ENCODE measurements around the gene GLRA3. TPM values are rescaled to one million over a fixed set of nuclear protein-coding genes. Genes with fewer than 3 reads are reported as not detected.

The GLRA3 gene
- total RNA-seq, 4 donors from 2014 or later = not detected

DNA sequence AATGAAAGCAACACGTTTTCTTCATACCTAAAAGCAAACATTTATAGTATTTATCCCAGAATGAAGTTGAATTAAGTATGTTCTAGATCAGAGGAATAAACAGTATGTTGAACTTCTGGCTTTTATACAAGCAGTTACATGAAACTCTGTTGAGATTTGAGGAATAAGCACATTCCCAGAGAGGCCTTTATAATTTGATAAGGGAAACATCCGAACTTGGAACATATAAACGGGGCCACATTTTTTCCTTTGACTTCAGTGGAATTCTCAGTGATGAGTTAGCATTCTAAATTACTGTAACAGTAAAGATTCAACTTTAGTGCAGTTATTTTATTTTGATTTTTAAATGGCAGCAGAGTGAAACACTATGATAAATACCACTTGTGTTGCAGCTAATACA is 119.5 kb downstream of the GLRA3 start:
- no peak overlapping the region for H3K27ac ChIP-seq
- no peaks in the 10 kb centered on the region for H3K9me3 ChIP-seq
- DNase-seq (ENCODE audit: low spot score in 2 of 2) = no peak
- TF ChIP-seq CTCF (IDR thresholded peaks at IDR 0.05) (no peak), EP300 (IDR thresholded peaks at IDR 0.05) (no peak), POLR2A (IDR thresholded peaks at IDR 0.05) (no peak)
- H3K27me3 ChIP-seq = no peaks in the 10 kb centered on the region
- 23 to 28% methylated on average over 3 of the region's 3 CpGs for WGBS, 2 donors
- no peaks in the 10 kb centered on the region for H3K36me3 ChIP-seq
- H3K4me1 ChIP-seq = peaks cover 0 to 11% (median 0%) of the 10 kb centered on the region in 4 donors
- H3K4me3 ChIP-seq = no peak overlapping the region

- Histone ChIP-seq H3K27ac (no peak overlapping the region), H3K36me3 (no peaks in the 10 kb centered on the region), H3K9me3 (no peaks in the 10 kb centered on the region), H3K4me3 (no peak overlapping the region), H3K4me1 (peaks cover 0 to 11% (median 0%) of the 10 kb centered on the region in 4 donors), H3K27me3 (no peaks in the 10 kb centered on the region)
- no peak for DNase-seq (ENCODE audit: low spot score in 2 of 2)
- TF ChIP-seq CTCF (IDR thresholded peaks at IDR 0.05) = no peak
- TF ChIP-seq EP300 (IDR thresholded peaks at IDR 0.05) = no peak
- TF ChIP-seq POLR2A (IDR thresholded peaks at IDR 0.05) = no peak
- WGBS, 2 donors = 31 to 51% methylated on average over 3 of the region's 3 CpGs
These were observed 120.7 kb downstream of the GLRA3 start for GRCh38 chr4:174708381-174708780.

DNA sequence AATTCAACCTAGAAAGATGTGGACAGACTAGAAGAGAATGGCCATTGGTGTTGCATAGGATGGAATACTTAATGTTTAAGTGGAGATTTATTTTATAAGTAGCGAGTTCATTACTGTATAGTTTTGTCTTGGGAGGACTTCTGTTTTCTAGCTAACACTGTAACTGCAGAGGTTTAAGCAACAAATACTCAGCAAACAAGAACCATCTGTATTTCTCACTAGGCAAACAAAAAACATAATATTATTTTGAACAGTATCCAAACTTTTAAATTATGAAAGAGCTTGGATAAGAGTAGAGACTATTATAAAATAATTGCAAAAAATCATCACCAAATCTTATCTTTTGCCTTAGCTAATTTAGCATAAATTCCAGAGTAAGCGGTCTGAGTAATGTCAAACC is 121.1 kb downstream of the GLRA3 start:
- H3K4me3 ChIP-seq = no peak overlapping the region
- no peak for TF ChIP-seq POLR2A (IDR thresholded peaks at IDR 0.05)
- TF ChIP-seq EP300 (IDR thresholded peaks at IDR 0.05) = no peak
- TF ChIP-seq CTCF (IDR thresholded peaks at IDR 0.05) = no peak
- no peaks in the 10 kb centered on the region for H3K27me3 ChIP-seq
- no peaks in the 10 kb centered on the region for H3K9me3 ChIP-seq
- no peak for DNase-seq (ENCODE audit: low spot score in 2 of 2)
- 52 to 67% methylated on average over 2 of the region's 2 CpGs for WGBS, 2 donors
- H3K4me1 ChIP-seq = peaks cover 0 to 11% (median 0%) of the 10 kb centered on the region in 4 donors
- no peaks in the 10 kb centered on the region for H3K36me3 ChIP-seq
- H3K27ac ChIP-seq = no peak overlapping the region

GRCh38 chr4:174707051-174707676 is 121.9 kb downstream of the GLRA3 start:
- WGBS, 2 donors = 75 to 82% methylated on average over 4 of the region's 4 CpGs
- DNase-seq (ENCODE audit: low spot score in 2 of 2) = no peak
- no peak for TF ChIP-seq POLR2A (IDR thresholded peaks at IDR 0.05)
- TF ChIP-seq CTCF (IDR thresholded peaks at IDR 0.05) = no peak
- TF ChIP-seq EP300 (IDR thresholded peaks at IDR 0.05) = no peak
- Histone ChIP-seq H3K4me3 (no peak overlapping the region), H3K9me3 (no peaks in the 10 kb centered on the region), H3K4me1 (peaks cover 0 to 11% (median 0%) of the 10 kb centered on the region in 4 donors), H3K27ac (no peak overlapping the region), H3K27me3 (no peaks in the 10 kb centered on the region), H3K36me3 (no peaks in the 10 kb centered on the region)

GRCh38 chr4:174702979-174703478 is 126.0 kb downstream of the GLRA3 start:
- H3K9me3 ChIP-seq = no peaks in the 10 kb centered on the region
- WGBS, 2 donors = 88 to 97% methylated on average over 1 of the region's 1 CpG
- H3K27ac ChIP-seq = no peak overlapping the region
- no peaks in the 10 kb centered on the region for H3K27me3 ChIP-seq
- no peaks in the 10 kb centered on the region for H3K4me1 ChIP-seq
- no peak overlapping the region for H3K4me3 ChIP-seq
- DNase-seq (ENCODE audit: low spot score in 2 of 2) = no peak
- TF ChIP-seq POLR2A (IDR thresholded peaks at IDR 0.05) (no peak), CTCF (IDR thresholded peaks at IDR 0.05) (no peak), EP300 (IDR thresholded peaks at IDR 0.05) (no peak)
- no peaks in the 10 kb centered on the region for H3K36me3 ChIP-seq

Data from tibial nerve (tissue), 4 donors.